ENCODE results near the gene BROX. TPM values are rescaled to one million over a fixed set of nuclear protein-coding genes. Genes with fewer than 3 reads are reported as not detected.

The BROX gene
- total and polyA plus RNA-seq, 4 donors, result 12.4 to 93.8 (median 31.1) TPM

DNA sequence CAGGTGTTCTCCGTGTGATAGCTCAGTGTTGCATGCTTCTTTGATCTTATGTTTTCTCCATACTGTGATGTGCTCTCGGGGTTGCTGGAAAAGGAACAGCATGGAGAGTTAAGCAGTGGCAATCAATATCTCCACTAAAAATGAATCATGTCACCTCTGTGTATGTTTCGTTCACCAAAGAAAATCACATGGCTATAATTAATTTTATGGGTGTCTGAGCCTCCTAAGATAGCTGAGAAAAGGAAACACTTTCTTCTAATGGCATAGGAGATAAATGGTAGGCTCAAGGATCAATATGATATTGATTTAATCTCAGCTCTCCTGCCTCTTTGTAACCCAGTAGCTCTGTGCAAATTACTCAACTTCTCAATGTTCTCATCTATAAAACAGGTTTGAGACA, 38.9 kb downstream of the BROX start:
- Histone ChIP-seq H3K4me1 (ENCODE audit: control insufficient read depth in 5 of 5, insufficient read depth in 5 of 5, low read length in 5 of 5) (no peaks in the 10 kb centered on the region), H3K36me3 (ENCODE audit: control insufficient read depth in 4 of 4, insufficient read depth in 4 of 4, low read length in 4 of 4) (no peaks in the 10 kb centered on the region), H3K4me3 (no peak overlapping the region), H3K27ac (ENCODE audit: low read depth in 1 of 2, low read length in 1 of 2) (no peak overlapping the region), H3K27me3 (ENCODE audit: control insufficient read depth in 3 of 3, insufficient read depth in 3 of 3, low read length in 2 of 3) (no peaks in the 10 kb centered on the region), H3K9ac (ENCODE audit: insufficient read depth in 1 of 2, low read length in 2 of 2) (no peak overlapping the region), H3K9me3 (ENCODE audit: control insufficient read depth in 4 of 4, insufficient read depth in 3 of 4, low read length in 3 of 4) (no peaks in the 10 kb centered on the region)
- TF ChIP-seq, protein P1, sequence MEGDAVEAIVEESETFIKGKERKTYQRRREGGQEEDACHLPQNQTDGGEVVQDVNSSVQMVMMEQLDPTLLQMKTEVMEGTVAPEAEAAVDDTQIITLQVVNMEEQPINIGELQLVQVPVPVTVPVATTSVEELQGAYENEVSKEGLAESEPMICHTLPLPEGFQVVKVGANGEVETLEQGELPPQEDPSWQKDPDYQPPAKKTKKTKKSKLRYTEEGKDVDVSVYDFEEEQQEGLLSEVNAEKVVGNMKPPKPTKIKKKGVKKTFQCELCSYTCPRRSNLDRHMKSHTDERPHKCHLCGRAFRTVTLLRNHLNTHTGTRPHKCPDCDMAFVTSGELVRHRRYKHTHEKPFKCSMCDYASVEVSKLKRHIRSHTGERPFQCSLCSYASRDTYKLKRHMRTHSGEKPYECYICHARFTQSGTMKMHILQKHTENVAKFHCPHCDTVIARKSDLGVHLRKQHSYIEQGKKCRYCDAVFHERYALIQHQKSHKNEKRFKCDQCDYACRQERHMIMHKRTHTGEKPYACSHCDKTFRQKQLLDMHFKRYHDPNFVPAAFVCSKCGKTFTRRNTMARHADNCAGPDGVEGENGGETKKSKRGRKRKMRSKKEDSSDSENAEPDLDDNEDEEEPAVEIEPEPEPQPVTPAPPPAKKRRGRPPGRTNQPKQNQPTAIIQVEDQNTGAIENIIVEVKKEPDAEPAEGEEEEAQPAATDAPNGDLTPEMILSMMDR (IDR thresholded peaks at IDR 0.05; ENCODE audit: control extremely low read depth, extremely low read depth), result no peak
- DNase-seq (no peak), ATAC-seq (ENCODE audit: insufficient read depth, low FRiP score) (no peak)
- 90 to 99% methylated on average over 3 of the region's 3 CpGs for WGBS, 2 donors

DNA sequence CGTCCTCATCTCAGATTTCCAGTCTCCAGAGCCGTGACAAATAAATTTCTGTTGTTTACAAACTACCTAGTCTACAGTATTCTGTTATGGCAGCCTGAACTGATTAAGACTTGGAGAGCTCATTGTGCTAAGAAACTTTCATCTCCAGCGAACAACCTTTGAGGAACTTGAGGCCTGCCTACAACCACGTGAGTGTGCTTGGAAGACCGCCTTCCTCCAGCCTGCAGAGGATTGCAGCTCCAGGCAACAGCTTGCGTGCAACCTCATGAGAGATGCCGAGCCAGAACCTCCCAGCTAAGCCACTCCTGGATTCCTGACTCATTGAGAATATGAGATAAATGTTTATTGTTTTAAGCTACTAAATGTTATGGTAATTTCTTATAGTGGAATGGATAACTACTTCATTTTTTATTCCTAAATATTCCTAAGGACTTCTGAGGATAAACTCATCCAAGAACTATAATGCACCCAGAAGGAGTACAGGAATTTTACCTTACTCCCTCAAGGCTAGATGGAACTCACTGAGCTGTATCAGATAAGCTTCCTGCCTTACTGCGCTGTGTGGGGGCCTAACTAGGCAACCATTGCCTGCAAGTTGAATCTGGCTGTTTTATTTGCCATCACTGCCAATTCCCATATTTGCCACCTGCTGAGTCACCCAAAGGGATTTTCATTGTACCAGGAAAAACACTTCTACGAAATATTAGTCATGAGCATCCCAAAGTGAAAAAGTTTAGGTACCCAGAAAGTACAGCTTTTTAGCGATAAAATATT, 42.2 kb downstream of the BROX start:
- DNase-seq (no peak), ATAC-seq (ENCODE audit: insufficient read depth, low FRiP score) (no peak)
- WGBS, 2 donors, result 61 to 80% methylated on average over 10 of the region's 10 CpGs
- Histone ChIP-seq H3K27ac (ENCODE audit: low read depth in 1 of 2, low read length in 1 of 2) (no peak overlapping the region), H3K4me1 (ENCODE audit: control insufficient read depth in 5 of 5, insufficient read depth in 5 of 5, low read length in 5 of 5) (peaks cover 0 to 4% (median 0%) of the 10 kb centered on the region in 5 donors), H3K9ac (ENCODE audit: insufficient read depth in 1 of 2, low read length in 2 of 2) (no peak overlapping the region), H3K4me3 (no peak overlapping the region), H3K36me3 (ENCODE audit: control insufficient read depth in 4 of 4, insufficient read depth in 4 of 4, low read length in 4 of 4) (no peaks in the 10 kb centered on the region), H3K9me3 (ENCODE audit: control insufficient read depth in 4 of 4, insufficient read depth in 3 of 4, low read length in 3 of 4) (no peaks in the 10 kb centered on the region), H3K27me3 (ENCODE audit: control insufficient read depth in 3 of 3, insufficient read depth in 3 of 3, low read length in 2 of 3) (no peaks in the 10 kb centered on the region)
- TF ChIP-seq, protein P1 (IDR thresholded peaks at IDR 0.05; ENCODE audit: control extremely low read depth, extremely low read depth), result no peak

DNA sequence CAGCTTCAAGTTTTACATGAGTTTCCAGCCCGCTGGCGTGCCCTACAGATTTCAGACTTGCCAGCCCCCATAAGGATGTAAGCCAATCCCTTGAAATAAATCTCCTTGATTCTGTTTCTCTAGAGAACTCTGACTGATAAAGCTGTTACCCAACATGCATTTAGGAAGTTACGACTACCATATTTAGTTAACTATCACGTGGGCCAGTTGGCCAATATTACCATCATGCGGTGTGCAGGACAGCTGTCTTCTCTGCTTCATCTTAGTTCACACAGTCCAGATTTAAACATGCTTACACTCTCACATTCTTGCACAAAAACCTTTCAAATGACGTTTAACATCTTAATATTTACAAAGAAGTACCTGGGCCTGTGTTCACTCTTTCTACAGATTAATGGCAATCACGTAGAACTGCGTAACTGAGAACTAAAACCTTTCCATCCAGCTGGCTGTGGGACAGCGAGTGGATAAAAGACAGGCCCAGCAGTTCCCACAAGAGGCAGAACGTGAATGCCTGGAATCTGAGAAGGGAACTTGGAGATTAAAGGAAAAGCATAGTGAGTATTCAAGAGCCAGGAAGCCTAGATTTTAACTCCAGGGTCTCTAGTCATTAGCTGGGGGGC, 45.4 kb downstream of the BROX start:
- TF ChIP-seq, protein P1 (IDR thresholded peaks at IDR 0.05; ENCODE audit: control extremely low read depth, extremely low read depth), result no peak
- Histone ChIP-seq H3K4me3 (no peak overlapping the region), H3K27ac (ENCODE audit: low read depth in 1 of 2, low read length in 1 of 2) (no peak overlapping the region), H3K9me3 (ENCODE audit: control insufficient read depth in 4 of 4, insufficient read depth in 3 of 4, low read length in 3 of 4) (no peaks in the 10 kb centered on the region), H3K36me3 (ENCODE audit: control insufficient read depth in 4 of 4, insufficient read depth in 4 of 4, low read length in 4 of 4) (no peaks in the 10 kb centered on the region), H3K4me1 (ENCODE audit: control insufficient read depth in 5 of 5, insufficient read depth in 5 of 5, low read length in 5 of 5) (peaks cover 0 to 14% (median 0%) of the 10 kb centered on the region in 5 donors), H3K27me3 (ENCODE audit: control insufficient read depth in 3 of 3, insufficient read depth in 3 of 3, low read length in 2 of 3) (no peaks in the 10 kb centered on the region), H3K9ac (ENCODE audit: insufficient read depth in 1 of 2, low read length in 2 of 2) (no peak overlapping the region)
- DNase-seq (no peak), ATAC-seq (ENCODE audit: insufficient read depth, low FRiP score) (no peak)
- WGBS, 2 donors, result 78 to 83% methylated on average over 10 of the region's 10 CpGs

All from lung (tissue), 12 donors.